Progenitor cell of endocrine pancreas (in vitro differentiated cells): Measurements from ENCODE around the gene GNB1L. TPM values are rescaled to one million over a fixed set of nuclear protein-coding genes. Genes with fewer than 3 reads are reported as not detected.

Experiments
- DNase-seq: peaks from one replicate; pipeline ENCODE4 v3.0.0; 2021; ENCODE audit warnings: low spot score; ENCODE audit not compliant: unreplicated experiment
- H3K27ac Mint-ChIP-seq: 2 replicates; pipeline ENCODE4 v1.8.0; 2021; ENCODE audit warnings: mild to moderate bottlenecking, moderate library complexity, mixed read lengths
- H3K27me3 Mint-ChIP-seq: 2 replicates; pipeline ENCODE4 v1.8.0; 2021; ENCODE audit warnings: mixed read lengths
- H3K36me3 Mint-ChIP-seq: 2 replicates; pipeline ENCODE4 v1.8.0; 2022; ENCODE audit warnings: mixed read lengths; ENCODE audit not compliant: insufficient read depth
- H3K4me1 Mint-ChIP-seq: 2 replicates; pipeline ENCODE4 v1.8.0; 2021; ENCODE audit warnings: low read depth, mixed read lengths
- H3K4me3 Mint-ChIP-seq: 2 replicates; pipeline ENCODE4 v1.8.0; 2021; ENCODE audit warnings: low read depth, mild to moderate bottlenecking, moderate library complexity, mixed read lengths
- H3K9me3 Mint-ChIP-seq: 2 replicates; pipeline ENCODE4 v1.8.0; 2021; ENCODE audit warnings: low read depth, mixed read lengths
- CTCF ChIP-seq: fragments of 200-600 bp; sonication (generic); IDR thresholded peaks from one replicate; pipeline ENCODE4 v1.5.0; 2021; ENCODE audit warnings: antibody characterized with exemption, mild to moderate bottlenecking; ENCODE audit not compliant: unreplicated experiment
- total RNA-seq: library from RNA; stranded (reverse); gene quantifications from 2 replicates; pipeline ENCODE4 v1.2.1, GENCODE V29; 2021

GNB1L gene
- total RNA-seq, 1 donor from 2014 or later, result 9.9 TPM

GRCh38 chr22:19870153-19871022 is 15.7 kb upstream of the GNB1L start:
- Mint-ChIP-seq H3K4me1 (peaks cover under 1% of the 10 kb centered on the region), H3K36me3 (no peaks in the 10 kb centered on the region), H3K27me3 (no peaks in the 10 kb centered on the region), H3K9me3 (no peaks in the 10 kb centered on the region), H3K27ac (no peak overlapping the region), H3K4me3 (no peak overlapping the region)
- TF ChIP-seq CTCF, result no peak
- DNase-seq, result no peak

DNA sequence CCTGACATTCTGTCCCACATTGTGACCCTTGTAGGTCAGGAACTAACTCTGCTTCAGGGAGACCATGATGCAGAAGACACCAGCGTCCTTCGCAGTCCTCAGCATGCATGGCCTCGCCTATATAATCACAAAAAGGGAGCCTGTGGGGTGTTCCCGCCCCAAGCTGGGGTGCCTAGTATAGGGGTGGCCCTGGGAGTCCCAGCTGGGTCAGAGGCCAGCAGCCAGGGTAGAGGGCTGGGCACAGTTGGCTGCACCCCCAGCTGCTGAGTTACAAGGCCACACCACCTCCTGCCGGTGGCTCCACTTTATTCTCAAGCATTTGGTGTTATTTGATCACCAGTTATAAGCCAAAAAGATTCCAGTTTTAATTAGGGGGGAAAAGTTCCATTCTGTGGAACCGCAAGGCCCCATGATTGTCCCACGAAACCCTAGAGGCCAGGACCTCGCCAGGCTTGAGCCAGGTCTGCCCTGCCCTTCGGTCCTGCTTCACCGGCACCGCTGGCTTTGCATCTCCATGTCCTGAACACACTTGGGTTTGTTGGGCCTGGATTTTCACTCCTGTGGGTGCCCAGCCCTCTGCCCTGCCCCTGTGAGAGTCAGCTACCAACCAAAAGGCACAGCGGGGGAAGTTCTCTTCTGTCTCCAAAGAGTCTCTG is 15.0 kb upstream of the GNB1L start:
- no peaks in the 10 kb centered on the region for H3K9me3 Mint-ChIP-seq
- H3K4me3 Mint-ChIP-seq, result no peak overlapping the region
- no peak for DNase-seq
- no peak overlapping the region for H3K27ac Mint-ChIP-seq
- H3K36me3 Mint-ChIP-seq, result no peaks in the 10 kb centered on the region
- no peaks in the 10 kb centered on the region for H3K27me3 Mint-ChIP-seq
- H3K4me1 Mint-ChIP-seq, result peaks cover 3% of the 10 kb centered on the region
- TF ChIP-seq CTCF, result no peak

GRCh38 chr22:19868773-19869471 is 14.2 kb upstream of the GNB1L start:
- Mint-ChIP-seq H3K27ac (no peak overlapping the region), H3K4me1 (peaks cover 3% of the 10 kb centered on the region), H3K4me3 (no peak overlapping the region), H3K36me3 (no peaks in the 10 kb centered on the region), H3K27me3 (no peaks in the 10 kb centered on the region), H3K9me3 (no peaks in the 10 kb centered on the region)
- no peak for TF ChIP-seq CTCF
- DNase-seq, result no peak

GRCh38 chr22:19868333-19868732 is 13.7 kb upstream of the GNB1L start:
- no peak for DNase-seq
- no peak for TF ChIP-seq CTCF
- no peaks in the 10 kb centered on the region for H3K27me3 Mint-ChIP-seq
- peak overlapping the region; percentile 16 for H3K27ac Mint-ChIP-seq
- H3K36me3 Mint-ChIP-seq, result no peaks in the 10 kb centered on the region
- H3K4me1 Mint-ChIP-seq, result peaks cover 3% of the 10 kb centered on the region
- H3K9me3 Mint-ChIP-seq, result no peaks in the 10 kb centered on the region
- H3K4me3 Mint-ChIP-seq, result no peak overlapping the region

DNA sequence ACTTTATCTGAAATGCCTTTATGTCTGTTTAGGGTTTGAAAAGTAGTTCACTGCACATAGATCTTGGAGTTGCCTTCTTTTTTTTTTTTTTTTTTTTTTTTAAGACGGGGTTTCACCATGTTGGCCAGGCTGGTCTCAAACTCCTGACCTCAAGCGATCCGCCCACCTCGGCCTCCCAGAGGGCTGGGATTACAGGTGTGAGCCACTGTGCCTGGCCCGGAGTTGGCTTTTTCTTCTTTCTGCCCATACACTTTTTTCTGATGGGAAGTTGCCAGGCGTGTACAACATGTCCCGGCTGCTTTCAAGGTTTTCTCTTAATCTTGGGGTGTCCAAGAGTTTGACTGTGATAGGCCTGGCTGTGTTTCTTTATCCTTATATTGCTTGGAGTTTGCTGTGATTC is 12.9 kb upstream of the GNB1L start:
- Mint-ChIP-seq H3K36me3 (no peaks in the 10 kb centered on the region), H3K27me3 (no peaks in the 10 kb centered on the region), H3K27ac (no peak overlapping the region), H3K4me1 (peaks cover 3% of the 10 kb centered on the region), H3K4me3 (no peak overlapping the region), H3K9me3 (no peaks in the 10 kb centered on the region)
- DNase-seq, result no peak
- no peak for TF ChIP-seq CTCF
